HepG2 (cell line): ENCODE data around the gene BRAF. TPM values are rescaled to one million over a fixed set of nuclear protein-coding genes. Genes with fewer than 3 reads are reported as not detected.

Experiments used
- EP300 ChIP-seq, 3 experiments: sonication (generic) in 1 of 3; formaldehyde crosslinking in 1 of 3; IDR thresholded peaks; 2 replicates each; pipeline versions ENCODE4 v1.5.1 to v1.6.1; 2011 to 2020; ENCODE audit warnings: low read depth in 2 of 3, low read length in 2 of 3, borderline replicate concordance in 1 of 3, improper control_type of control experiment in 1 of 3, mild to moderate bottlenecking in 1 of 3, missing genetic modification reagents in 1 of 3, moderate library complexity in 1 of 3
- JARID2 ChIP-seq: sonication (generic); formaldehyde crosslinking; IDR thresholded peaks from 2 replicates; pipeline ENCODE4 v1.8.1; 2023; ENCODE audit warnings: missing genetic modification reagents, inconsistent platforms; ENCODE audit not compliant: insufficient replicate concordance
- JUND ChIP-seq: sonication (generic); formaldehyde crosslinking; IDR thresholded peaks from 2 replicates; pipeline ENCODE4 v1.8.0; 2022; ENCODE audit warnings: mild to moderate bottlenecking, missing genetic modification reagents
- POGZ ChIP-seq: sonication (generic); formaldehyde crosslinking; IDR thresholded peaks from 2 replicates; pipeline ENCODE4 v1.4.0; 2020; ENCODE audit warnings: mild to moderate bottlenecking, missing genetic modification reagents
- SALL1 ChIP-seq: sonication (generic); formaldehyde crosslinking; IDR thresholded peaks from 2 replicates; pipeline ENCODE4 v1.8.0; 2022; ENCODE audit warnings: mild to moderate bottlenecking, missing genetic modification reagents
- YY1 ChIP-seq: IDR thresholded peaks from 2 replicates; pipeline ENCODE4 v1.6.1; 2011; ENCODE audit warnings: low read length, low read depth, moderate library complexity, mild to moderate bottlenecking; ENCODE audit not compliant: insufficient read depth, insufficient replicate concordance
- ZNF101 ChIP-seq: sonication (generic); formaldehyde crosslinking; IDR thresholded peaks from 2 replicates; pipeline ENCODE4 v1.4.0; 2020; ENCODE audit warnings: mild to moderate bottlenecking, low read depth, missing genetic modification reagents, borderline replicate concordance
- ZNF138 ChIP-seq: sonication (generic); formaldehyde crosslinking; IDR thresholded peaks from 2 replicates; pipeline ENCODE4 v1.5.0; 2020; ENCODE audit warnings: mild to moderate bottlenecking, low read depth, missing genetic modification reagents
- ZNF260 ChIP-seq: sonication (generic); formaldehyde crosslinking; IDR thresholded peaks from 2 replicates; pipeline ENCODE4 v1.4.0; 2020; ENCODE audit warnings: missing genetic modification reagents, low read depth, mild to moderate bottlenecking, borderline replicate concordance
- ZNF432 ChIP-seq: sonication (generic); formaldehyde crosslinking; IDR thresholded peaks from 2 replicates; pipeline ENCODE4 v1.5.0; 2020; ENCODE audit warnings: missing genetic modification reagents, mild to moderate bottlenecking, borderline replicate concordance
- ZNF530 ChIP-seq: sonication (generic); formaldehyde crosslinking; IDR thresholded peaks from 2 replicates; pipeline ENCODE4 v1.5.0; 2020; ENCODE audit warnings: low read depth, mild to moderate bottlenecking, missing genetic modification reagents
- polyA plus RNA-seq, 8 experiments: library from polyadenylated mRNA; depleted of rRNA in 3 of 8; stranded (reverse) in 7 of 8; unstranded in 1 of 8; fragments of >200 nt; fragmentation: Illumina TruSeq in 4 of 8; extraction: Trizol in 4 of 8; gene quantifications; 2 replicates each; pipeline versions ENCODE4 v1.2.1 to v1.2.3, GENCODE V29; 2011 to 2016; ENCODE audit warnings: low read depth in 4 of 8, missing spikeins in 1 of 8, mixed read lengths in 1 of 8; ENCODE audit not compliant: insufficient read depth in 1 of 8
- total RNA-seq, 5 experiments: library from RNA; depleted of rRNA; stranded (reverse); fragments of >200 nt; fragmentation: Illumina TruSeq; extraction: Trizol; gene quantifications; 2 replicates each; pipeline ENCODE4 v1.2.3, GENCODE V29; 2016; ENCODE audit warnings: low read depth in 1 of 5
- TF ChIP-seq, protein P1 (sequence below): sonication (generic); formaldehyde crosslinking; IDR thresholded peaks from 2 replicates; pipeline ENCODE4 v1.4.0; 2020; ENCODE audit warnings: missing genetic modification reagents
- TF ChIP-seq, protein P2 (sequence below): sonication (generic); formaldehyde crosslinking; IDR thresholded peaks from 2 replicates; pipeline ENCODE4 v1.4.0; 2020; ENCODE audit warnings: mild to moderate bottlenecking, missing genetic modification reagents
- TF ChIP-seq, protein P3 (sequence below): sonication (generic); formaldehyde crosslinking; IDR thresholded peaks from 2 replicates; pipeline ENCODE4 v1.4.0; 2020; ENCODE audit warnings: missing genetic modification reagents, low read depth, mild to moderate bottlenecking, borderline replicate concordance

BRAF gene
- total and polyA plus RNA-seq, 2 of the 13 experiments (the other 11 are each of a cell fraction or from before 2014, with no cell fraction given) = 12.5 to 13.4 TPM

DNA sequence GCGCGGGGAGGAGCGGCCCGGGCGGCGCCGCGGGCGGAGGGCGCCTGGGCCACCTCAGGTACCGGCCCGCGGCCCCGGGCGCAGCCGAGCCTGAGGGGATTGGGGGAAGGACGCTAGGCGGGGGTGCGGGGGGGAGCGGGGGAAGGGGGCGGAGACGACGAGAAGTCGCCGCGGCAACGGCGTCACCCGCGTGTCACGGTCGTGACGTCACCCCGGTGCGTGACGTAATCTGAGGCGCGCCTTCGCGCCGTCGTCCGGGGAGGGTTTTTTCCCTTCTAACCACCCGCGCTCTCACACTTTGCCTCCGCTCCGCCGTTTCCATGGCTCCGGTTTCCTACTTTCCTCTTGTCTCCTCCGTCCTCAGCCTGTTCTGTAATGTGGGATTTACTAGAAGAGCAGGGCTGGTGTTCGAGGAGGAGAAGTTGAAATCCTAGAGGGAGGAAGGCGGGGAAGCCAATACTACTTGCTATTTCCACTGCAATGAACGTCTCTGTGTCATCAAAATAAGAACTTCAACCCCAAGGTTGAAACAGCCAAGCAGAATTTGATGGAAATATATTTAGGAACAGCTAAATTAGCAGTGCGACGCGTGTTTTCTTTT is at the start of gene BRAF (continued):
- TF ChIP-seq JARID2 (CRISPR knock-in tag) (no peak), POGZ (CRISPR knock-in tag) (peak; percentile 72), ZNF101 (CRISPR knock-in tag) (no peak), JUND (CRISPR knock-in tag) (peak; percentile 61; the same call in 1 of the 2 replicates), SALL1 (CRISPR knock-in tag) (0 out of 2 replicates have a peak, but pooled peaks have one; percentile 40), ZNF138 (CRISPR knock-in tag) (no peak), ZNF260 (CRISPR knock-in tag) (no peak), YY1 (no peak), ZNF432 (CRISPR knock-in tag) (no peak), EP300 (IDR thresholded peaks at IDR 0.05; ENCODE audit: low read depth in 2 of 2, low read length in 2 of 2) (no peak), EP300 (CRISPR knock-in tag; IDR thresholded peaks at IDR 0.05; ENCODE audit: borderline replicate concordance) (0 out of 2 replicates have a peak, but pooled peaks have one; percentile 23), ZNF530 (CRISPR knock-in tag) (no peak)
- TF ChIP-seq, protein P1, sequence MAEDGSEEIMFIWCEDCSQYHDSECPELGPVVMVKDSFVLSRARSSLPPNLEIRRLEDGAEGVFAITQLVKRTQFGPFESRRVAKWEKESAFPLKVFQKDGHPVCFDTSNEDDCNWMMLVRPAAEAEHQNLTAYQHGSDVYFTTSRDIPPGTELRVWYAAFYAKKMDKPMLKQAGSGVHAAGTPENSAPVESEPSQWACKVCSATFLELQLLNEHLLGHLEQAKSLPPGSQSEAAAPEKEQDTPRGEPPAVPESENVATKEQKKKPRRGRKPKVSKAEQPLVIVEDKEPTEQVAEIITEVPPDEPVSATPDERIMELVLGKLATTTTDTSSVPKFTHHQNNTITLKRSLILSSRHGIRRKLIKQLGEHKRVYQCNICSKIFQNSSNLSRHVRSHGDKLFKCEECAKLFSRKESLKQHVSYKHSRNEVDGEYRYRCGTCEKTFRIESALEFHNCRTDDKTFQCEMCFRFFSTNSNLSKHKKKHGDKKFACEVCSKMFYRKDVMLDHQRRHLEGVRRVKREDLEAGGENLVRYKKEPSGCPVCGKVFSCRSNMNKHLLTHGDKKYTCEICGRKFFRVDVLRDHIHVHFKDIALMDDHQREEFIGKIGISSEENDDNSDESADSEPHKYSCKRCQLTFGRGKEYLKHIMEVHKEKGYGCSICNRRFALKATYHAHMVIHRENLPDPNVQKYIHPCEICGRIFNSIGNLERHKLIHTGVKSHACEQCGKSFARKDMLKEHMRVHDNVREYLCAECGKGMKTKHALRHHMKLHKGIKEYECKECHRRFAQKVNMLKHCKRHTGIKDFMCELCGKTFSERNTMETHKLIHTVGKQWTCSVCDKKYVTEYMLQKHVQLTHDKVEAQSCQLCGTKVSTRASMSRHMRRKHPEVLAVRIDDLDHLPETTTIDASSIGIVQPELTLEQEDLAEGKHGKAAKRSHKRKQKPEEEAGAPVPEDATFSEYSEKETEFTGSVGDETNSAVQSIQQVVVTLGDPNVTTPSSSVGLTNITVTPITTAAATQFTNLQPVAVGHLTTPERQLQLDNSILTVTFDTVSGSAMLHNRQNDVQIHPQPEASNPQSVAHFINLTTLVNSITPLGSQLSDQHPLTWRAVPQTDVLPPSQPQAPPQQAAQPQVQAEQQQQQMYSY = no peak
- TF ChIP-seq, protein P2, sequence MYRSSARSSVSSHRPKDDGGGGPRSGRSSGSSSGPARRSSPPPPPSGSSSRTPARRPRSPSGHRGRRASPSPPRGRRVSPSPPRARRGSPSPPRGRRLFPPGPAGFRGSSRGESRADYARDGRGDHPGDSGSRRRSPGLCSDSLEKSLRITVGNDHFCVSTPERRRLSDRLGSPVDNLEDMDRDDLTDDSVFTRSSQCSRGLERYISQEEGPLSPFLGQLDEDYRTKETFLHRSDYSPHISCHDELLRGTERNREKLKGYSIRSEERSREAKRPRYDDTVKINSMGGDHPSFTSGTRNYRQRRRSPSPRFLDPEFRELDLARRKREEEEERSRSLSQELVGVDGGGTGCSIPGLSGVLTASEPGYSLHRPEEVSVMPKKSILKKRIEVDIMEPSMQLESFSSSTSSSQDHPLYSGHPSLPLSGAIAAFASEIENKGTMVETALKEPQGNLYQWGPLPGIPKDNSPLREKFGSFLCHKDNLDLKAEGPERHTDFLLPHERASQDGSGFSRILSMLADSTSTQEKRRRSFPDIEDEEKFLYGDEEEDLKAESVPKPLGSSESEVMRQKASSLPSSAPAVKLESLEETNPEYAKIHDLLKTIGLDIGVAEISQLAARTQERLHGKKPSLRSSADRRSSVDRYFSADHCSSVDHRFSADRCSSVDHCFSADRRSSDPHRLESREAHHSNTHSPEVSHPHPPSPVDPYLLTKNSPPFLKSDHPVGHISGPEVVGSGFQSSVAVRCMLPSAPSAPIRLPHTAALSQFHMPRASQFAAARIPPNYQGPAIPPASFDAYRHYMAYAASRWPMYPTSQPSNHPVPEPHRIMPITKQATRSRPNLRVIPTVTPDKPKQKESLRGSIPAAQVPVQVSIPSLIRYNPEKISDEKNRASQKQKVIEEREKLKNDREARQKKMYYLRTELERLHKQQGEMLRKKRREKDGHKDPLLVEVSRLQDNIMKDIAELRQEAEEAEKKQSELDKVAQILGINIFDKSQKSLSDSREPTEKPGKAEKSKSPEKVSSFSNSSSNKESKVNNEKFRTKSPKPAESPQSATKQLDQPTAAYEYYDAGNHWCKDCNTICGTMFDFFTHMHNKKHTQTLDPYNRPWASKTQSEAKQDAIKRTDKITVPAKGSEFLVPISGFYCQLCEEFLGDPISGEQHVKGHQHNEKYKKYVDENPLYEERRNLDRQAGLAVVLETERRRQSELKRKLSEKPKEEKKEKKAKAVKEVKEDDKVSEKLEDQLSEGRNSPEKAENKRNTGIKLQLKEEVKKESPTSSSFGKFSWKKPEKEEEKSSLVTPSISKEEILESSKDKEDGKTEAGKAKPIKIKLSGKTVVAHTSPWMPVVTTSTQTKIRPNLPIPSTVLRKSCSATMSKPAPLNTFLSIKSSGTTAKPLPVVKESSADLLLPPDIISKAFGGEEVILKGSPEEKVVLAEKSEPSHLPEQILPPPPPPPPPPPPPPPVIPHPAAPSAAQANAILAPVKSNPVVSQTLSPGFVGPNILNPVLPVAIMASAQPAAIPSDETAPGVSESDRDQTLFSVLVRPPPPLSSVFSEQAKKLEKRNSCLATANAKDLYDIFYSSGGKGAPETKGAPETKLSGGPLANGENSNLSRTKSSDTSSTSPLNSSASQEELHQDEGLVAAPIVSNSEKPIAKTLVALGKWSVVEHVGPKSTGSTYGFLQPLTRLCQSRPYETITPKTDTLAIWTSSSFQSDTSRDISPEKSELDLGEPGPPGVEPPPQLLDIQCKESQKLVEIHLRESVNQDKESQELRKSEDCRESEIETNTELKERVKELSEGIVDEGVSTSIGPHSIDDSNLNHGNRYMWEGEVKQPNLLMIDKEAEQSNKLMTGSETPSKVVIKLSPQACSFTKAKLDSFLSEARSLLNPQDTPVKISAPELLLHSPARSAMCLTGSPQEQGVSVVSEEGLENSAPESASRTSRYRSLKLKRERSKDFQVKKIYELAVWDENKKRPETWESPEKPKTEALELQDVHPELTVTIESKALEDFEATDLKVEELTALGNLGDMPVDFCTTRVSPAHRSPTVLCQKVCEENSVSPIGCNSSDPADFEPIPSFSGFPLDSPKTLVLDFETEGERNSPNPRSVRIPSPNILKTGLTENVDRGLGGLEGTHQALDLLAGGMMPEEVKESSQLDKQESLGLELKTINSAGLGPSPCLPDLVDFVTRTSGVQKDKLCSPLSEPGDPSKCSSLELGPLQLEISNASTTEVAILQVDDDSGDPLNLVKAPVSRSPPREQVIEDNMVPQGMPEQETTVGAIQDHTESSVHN (CRISPR knock-in tag) = no peak
- TF ChIP-seq, protein P3, sequence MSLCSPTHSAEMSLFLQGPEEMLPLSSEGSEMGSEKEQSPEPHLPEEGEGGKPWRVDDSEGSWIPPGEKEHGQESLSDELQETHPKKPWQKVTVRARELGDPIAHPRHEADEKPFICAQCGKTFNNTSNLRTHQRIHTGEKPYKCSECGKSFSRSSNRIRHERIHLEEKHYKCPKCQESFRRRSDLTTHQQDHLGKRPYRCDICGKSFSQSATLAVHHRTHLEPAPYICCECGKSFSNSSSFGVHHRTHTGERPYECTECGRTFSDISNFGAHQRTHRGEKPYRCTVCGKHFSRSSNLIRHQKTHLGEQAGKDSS (CRISPR knock-in tag) = no peak
